ENCODE measurements around the gene TMEM182.

Gene TMEM182

DNA sequence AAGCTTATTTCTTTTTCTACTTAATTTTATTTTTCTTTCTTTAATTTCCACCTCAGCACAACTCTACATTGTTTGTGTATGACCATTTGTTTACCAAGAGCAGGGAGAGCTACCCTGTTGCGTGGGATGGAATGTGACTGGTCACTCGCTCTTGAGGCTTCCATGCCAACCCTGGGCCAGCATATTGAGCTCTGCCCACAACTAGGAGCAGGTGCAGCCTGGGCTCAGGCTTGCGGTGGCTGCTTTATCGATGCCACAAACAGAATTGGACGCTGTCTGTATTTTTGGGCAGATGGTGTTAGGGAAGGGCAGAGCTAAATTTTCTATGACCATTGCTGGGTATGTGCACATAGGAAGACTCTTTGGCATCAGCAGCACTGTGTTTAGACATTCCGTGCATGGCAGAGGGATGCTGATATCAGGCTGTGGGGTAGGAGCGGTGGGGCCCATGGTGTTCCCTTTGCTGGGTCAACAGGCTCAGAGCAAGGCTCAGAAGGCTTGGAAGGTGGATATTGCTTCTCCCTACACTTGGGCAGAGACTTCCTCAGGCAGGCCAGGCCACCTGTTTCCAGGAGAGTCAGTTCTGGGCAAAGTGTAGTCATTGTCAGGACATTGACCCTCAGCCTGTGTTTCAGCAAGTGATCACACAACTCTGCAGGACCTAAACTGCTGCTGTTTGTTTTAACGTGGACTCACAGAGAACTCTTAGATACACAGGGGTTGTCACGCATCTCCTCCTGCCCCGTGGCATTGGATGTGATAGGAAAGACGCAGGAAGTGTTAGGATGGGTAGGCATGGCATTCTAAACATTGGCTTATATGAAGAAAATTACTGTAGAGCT, 40.2 kb downstream of the TMEM182 start:
- no peak for DNase-seq (ENCODE audit: low spot score)

- DNase-seq (ENCODE audit: low spot score): no peak
Measured at GRCh38 chr2:102803041-102803896, 41.4 kb downstream of the TMEM182 start.

- DNase-seq (ENCODE audit: low spot score): no peak
Measured at GRCh38 chr2:102803897-102804217, 42.0 kb downstream of the TMEM182 start.

- peak; percentile 57 for DNase-seq (ENCODE audit: low spot score)
Measured at GRCh38 chr2:102806250-102806837, 44.5 kb downstream of the TMEM182 start.

DNA sequence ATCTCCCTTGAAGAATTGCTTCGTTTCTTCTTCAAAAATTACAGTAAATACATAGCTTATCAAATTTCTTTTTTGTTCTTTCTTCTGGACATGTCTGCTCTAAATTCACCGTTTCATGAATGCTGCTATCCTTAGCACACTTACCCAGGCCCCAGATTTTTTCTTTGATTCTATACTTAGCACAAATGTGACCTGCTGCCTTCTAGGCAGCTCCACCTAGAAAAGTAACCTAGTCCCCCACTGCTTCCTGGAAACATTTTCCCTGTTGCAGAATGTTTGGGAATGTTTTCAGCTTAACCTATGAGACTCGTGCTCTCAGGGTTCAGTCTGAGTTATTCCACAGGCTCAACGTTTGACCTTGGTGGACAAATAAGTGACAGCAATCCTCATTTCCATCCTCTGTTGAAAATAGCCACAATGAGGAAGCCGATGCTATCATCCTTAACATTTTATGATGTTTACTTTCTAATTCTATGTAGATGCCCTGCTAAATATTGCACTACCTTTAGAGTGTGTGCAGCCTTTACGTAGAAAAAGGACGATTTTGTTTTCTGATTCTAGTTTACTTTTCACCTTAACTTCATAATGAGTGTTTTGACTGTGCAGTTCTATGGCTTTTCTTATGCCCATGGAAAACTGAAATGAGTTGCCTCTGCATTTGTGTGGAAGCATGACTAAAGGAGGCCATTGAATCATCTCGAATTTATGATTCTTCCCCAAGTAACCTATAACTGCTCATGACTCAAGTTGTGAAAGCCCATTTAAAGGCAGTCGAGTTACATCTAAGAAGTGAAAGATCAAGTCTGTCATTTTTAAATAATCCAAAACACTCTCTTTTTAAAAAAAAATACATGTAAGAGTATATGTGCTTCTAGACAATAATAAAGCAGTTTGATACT, 47.7 kb downstream of the TMEM182 start:
- no peak for DNase-seq (ENCODE audit: low spot score)

- DNase-seq (ENCODE audit: low spot score): no peak
Measured at GRCh38 chr2:102815285-102815684, 53.5 kb downstream of the TMEM182 start.

DNA sequence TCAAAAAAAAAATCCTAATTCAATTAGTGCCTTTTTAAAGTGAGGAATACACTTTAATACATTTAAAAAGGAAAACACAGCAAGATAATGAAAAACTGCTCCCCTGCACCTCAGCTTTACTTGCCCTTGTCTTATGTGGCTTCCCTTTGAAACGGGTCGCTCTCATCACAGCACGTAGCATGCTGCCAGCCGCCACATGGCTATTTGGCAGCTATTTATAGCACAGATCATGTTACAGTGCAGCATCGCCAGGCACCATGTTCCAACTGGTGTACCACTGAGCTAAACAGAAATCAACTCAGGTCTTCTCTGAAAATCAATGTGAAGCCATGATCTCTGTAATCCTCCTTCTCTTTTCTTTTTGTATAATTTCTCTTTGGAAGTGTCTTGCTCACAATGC, 65.1 kb downstream of the TMEM182 start:
- DNase-seq (ENCODE audit: low spot score): no peak

DNA sequence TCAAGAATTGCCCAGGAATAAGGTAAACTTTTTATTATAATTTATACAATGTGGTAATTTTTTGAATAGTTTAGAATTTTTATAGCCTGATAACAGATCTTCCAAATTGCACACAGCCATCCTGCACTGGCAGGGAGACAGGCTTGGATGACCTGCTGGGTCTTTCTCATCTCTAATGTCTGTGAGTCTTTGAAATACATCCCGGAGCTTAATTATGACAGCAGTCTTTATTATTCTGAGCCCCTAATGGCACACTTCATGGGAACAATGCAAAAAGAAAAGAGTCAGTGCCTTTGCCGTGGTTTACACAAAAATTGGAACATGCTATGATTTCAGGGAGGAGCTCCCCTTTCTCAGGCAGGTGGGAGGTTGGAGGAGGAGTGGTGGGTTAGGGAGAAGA, 71.0 kb downstream of the TMEM182 start:
- DNase-seq (ENCODE audit: low spot score): no peak

DNA sequence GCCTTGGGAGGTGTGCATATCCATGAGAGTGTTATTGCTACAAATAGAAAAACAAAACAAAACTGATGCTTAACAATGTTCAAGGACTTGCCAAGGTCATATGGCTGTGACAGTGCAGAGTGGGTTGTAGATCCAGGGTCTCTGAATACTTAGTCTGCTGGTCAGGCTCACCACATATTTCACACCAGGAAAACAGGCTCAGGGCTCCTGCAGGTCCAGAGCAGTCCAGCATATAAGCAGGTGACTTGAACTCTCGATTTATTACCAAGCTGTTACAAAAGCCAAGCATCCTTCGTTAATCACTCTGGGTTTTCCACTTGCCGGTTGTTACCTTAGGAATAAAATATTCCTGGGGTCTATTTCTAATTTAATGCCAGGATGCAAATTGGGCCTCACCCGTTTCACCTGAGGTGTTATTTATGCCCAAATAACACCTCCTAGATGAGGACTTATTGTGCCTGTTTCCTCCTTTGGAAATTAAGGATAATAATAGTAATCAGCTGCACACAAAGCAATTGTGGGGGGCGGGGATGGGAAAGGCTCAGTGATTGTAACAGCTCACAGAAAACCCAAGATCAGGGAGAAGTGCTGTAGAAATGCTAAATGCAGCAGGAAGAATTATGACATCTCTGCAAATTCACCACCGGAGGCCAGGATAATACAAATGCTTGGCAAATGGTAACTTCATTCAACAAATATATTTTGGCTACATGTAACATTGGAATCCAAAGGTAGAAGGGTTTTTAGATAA, 72.9 kb downstream of the TMEM182 start:
- no peak for DNase-seq (ENCODE audit: low spot score)

GRCh38 chr2:102837626-102838198, 75.9 kb downstream of the TMEM182 start:
- no peak for DNase-seq (ENCODE audit: low spot score)

- peak; percentile 29 for DNase-seq (ENCODE audit: low spot score)
Measured at GRCh38 chr2:102839668-102840388, 78.0 kb downstream of the TMEM182 start.

- DNase-seq (ENCODE audit: low spot score): peak; percentile 71
Measured at GRCh38 chr2:102841107-102841840, 79.4 kb downstream of the TMEM182 start.

- no peak for DNase-seq (ENCODE audit: low spot score)
Measured at GRCh38 chr2:102843764-102844443, 82.1 kb downstream of the TMEM182 start.

DNA sequence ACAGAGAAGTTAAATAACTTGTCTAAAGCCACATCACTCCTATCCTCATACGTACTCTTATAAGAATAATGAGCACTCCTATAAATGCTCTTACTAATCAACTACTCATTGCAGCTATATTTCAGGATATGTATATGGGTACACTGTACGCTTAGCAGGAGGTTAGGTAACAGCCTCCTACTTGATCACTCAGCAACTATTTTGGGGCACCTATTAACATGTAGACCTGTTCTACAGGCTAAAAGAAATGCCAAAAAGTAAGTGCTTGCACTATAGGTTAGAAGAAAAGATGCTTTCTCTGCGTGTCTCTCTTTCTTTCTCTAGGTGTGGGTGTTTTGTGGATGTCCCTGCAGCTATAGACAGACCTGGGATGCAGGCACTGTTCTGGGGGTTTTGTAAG, 83.1 kb downstream of the TMEM182 start:
- DNase-seq (ENCODE audit: low spot score): no peak

DNA sequence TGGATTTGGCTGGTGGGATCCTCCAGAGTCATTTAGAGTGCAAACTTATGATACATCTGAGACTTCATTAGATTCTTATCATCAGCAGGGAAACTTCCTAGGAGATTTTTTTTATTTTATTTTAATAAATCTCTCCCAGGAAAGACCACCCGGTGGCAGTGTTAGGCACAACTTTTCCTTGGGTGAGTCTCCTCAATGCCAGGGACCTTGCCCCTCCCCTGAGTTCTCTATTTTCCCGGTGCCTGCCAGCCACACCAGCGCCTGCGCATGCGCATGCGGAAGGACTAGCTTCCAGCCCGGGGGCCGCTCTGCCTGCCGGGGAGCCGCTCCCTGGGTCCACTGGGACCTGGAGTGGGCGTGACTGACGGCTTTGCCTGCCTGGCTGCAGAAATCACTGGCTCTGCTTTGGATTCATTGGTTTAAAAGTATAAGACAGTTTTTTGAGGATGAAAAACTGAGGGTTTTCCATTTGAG, 86.6 kb downstream of the TMEM182 start:
- DNase-seq (ENCODE audit: low spot score): peak; percentile 70

- DNase-seq (ENCODE audit: low spot score): no peak
Measured at GRCh38 chr2:102850888-102851287, 89.1 kb downstream of the TMEM182 start.

DNA sequence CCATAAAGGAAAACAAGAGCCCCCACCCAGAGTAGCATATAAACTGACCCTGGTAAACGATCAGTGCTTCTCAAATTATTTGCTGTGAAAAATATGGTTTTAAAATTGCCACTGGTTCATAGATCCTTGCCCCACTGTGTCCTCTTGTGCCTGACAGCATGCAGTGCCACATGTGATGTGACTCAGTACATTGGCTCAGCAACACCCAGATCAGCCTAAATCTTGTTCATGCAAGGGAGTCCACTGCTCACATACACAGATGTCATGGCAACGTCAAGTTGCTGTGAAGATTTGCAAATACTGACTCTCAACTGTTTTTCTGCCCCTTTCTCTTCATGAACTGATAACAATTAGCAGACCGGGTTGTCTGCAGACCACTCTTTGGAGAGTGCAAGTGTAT, 91.0 kb downstream of the TMEM182 start:
- DNase-seq (ENCODE audit: low spot score): no peak

Data from globus pallidus (tissue), 1 donor.